ENCODE results near the gene GPR101. TPM values are rescaled to one million over a fixed set of nuclear protein-coding genes. Genes with fewer than 3 reads are reported as not detected.

The GPR101 gene
- total RNA-seq, 1 donor from 2014 or later, result not detected

DNA sequence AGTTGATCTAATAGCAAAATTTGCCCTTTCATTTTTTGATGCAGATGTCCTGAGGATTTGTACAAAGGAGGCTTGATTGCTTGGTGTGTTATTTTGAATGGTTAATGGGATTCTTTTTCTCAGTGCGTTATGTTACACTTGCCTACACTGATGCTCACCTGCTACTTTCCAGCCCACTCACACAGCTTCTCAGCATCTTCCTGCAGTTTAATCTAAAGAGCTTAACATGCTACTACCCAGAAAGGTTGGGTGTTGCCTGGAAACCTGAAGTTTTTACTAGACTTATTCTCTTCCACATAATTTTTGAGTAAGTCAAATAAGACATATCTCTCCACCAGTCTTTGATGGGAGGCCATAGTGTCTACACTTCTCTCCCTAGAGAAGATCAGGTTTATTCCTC is 9.9 kb upstream of the GPR101 start:
- H3K27ac Mint-ChIP-seq, result no peak overlapping the region
- H3K27me3 Mint-ChIP-seq (ENCODE audit: low read depth), result peaks cover 72% of the 10 kb centered on the region

DNA sequence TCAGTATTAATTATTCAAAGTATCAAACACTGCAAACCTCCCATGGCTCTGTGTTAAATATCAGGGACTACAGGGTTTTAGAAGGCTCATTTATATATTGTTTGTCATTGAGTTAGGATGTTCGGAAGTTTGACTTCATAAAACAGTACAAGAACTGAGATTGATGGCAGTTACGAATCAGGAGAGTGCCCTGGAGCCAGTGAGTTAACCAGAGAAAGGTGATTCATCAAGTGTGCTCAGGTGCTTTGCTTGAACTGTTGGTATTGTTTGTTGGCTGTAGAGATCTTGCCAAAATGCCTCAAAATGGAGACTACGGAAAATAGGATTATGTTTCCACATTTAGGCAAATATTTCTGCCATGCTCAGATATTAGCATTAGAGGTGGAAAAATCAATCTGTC is 7.5 kb upstream of the GPR101 start:
- Mint-ChIP-seq H3K4me1 (no peaks in the 10 kb centered on the region), H3K4me3 (no peak overlapping the region), H3K27ac (no peak overlapping the region), H3K36me3 (no peaks in the 10 kb centered on the region), H3K9me3 (peaks cover 35% of the 10 kb centered on the region), H3K27me3 (ENCODE audit: low read depth) (peaks cover 75% of the 10 kb centered on the region)
- TF ChIP-seq, protein P1, sequence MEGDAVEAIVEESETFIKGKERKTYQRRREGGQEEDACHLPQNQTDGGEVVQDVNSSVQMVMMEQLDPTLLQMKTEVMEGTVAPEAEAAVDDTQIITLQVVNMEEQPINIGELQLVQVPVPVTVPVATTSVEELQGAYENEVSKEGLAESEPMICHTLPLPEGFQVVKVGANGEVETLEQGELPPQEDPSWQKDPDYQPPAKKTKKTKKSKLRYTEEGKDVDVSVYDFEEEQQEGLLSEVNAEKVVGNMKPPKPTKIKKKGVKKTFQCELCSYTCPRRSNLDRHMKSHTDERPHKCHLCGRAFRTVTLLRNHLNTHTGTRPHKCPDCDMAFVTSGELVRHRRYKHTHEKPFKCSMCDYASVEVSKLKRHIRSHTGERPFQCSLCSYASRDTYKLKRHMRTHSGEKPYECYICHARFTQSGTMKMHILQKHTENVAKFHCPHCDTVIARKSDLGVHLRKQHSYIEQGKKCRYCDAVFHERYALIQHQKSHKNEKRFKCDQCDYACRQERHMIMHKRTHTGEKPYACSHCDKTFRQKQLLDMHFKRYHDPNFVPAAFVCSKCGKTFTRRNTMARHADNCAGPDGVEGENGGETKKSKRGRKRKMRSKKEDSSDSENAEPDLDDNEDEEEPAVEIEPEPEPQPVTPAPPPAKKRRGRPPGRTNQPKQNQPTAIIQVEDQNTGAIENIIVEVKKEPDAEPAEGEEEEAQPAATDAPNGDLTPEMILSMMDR (IDR thresholded peaks at IDR 0.05; ENCODE audit: unreplicated experiment), result no peak
- no peak for DNase-seq (ENCODE audit: low spot score in 2 of 2, unreplicated experiment in 2 of 2)

More for the DNA sequence above, 9.9 kb upstream of the GPR101 start:
- no peak for DNase-seq (ENCODE audit: low spot score in 2 of 2, unreplicated experiment in 2 of 2)
- TF ChIP-seq, protein P1 (IDR thresholded peaks at IDR 0.05; ENCODE audit: unreplicated experiment), result no peak
- Mint-ChIP-seq H3K36me3 (no peaks in the 10 kb centered on the region), H3K4me1 (no peaks in the 10 kb centered on the region), H3K4me3 (no peak overlapping the region), H3K9me3 (peaks cover 47% of the 10 kb centered on the region)

DNA sequence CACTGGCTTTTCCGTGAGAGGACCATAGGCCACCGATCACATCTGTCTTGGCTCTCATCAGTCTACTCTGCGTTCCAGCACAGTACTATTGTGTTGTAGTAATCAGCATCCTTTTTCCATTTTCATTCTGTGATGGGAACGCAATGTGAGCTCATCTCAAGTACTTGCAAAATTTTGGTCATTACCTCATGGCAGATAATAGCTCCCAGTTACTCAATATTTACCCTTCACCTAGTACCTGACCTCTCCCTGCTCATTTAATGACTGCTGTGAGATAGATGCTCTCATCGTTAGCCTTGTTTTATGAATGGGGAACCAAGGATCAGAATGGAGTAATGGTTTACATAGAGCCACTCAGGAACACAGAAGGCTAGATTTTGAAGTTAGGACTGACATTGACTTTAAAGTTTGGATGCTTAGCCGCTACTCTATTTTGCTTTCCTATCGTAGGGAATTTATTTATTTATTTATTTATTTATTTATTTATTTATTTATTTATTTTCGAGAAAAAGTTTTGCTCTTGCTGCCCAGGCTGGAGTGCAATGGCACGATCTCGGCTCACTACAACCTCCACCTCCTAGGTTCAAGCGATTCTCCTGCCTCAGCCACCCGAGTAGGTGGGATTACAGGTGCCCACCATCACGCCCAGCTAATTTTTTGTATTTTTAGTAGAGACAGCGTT is 6.5 kb upstream of the GPR101 start:
- Mint-ChIP-seq H3K4me3 (no peak overlapping the region), H3K9me3 (peaks cover 26% of the 10 kb centered on the region), H3K4me1 (no peaks in the 10 kb centered on the region), H3K36me3 (no peaks in the 10 kb centered on the region), H3K27ac (no peak overlapping the region), H3K27me3 (ENCODE audit: low read depth) (peaks cover 76% of the 10 kb centered on the region)
- no peak for DNase-seq (ENCODE audit: low spot score in 2 of 2, unreplicated experiment in 2 of 2)
- TF ChIP-seq, protein P1 (IDR thresholded peaks at IDR 0.05; ENCODE audit: unreplicated experiment), result no peak

DNA sequence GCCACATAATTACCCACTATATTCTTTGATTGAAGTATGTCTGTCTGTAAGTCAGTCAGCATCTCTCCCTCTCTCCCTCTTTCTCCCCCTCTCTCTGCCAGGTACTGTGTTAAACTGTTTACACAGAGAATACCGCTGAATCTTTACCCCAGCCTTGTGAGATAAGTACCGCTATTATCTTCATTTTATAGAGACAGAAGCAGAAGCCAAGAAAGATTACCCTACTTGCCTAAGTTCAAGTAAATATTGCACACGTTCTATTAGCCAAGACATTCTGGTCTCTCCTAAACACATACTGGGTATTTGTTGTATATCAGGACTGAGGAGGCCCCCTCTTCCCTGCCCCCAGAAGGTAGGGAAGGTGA is 695 bp upstream of the GPR101 start:
- H3K4me3 Mint-ChIP-seq, result no peak overlapping the region
- peaks cover 54% of the 10 kb centered on the region for H3K27me3 Mint-ChIP-seq (ENCODE audit: low read depth)
- H3K36me3 Mint-ChIP-seq, result no peaks in the 10 kb centered on the region
- no peak for DNase-seq (ENCODE audit: low spot score in 2 of 2, unreplicated experiment in 2 of 2)
- H3K27ac Mint-ChIP-seq, result no peak overlapping the region
- TF ChIP-seq, protein P1 (IDR thresholded peaks at IDR 0.05; ENCODE audit: unreplicated experiment), result no peak
- H3K9me3 Mint-ChIP-seq, result peaks cover 4% of the 10 kb centered on the region
- H3K4me1 Mint-ChIP-seq, result peaks cover 5% of the 10 kb centered on the region

DNA sequence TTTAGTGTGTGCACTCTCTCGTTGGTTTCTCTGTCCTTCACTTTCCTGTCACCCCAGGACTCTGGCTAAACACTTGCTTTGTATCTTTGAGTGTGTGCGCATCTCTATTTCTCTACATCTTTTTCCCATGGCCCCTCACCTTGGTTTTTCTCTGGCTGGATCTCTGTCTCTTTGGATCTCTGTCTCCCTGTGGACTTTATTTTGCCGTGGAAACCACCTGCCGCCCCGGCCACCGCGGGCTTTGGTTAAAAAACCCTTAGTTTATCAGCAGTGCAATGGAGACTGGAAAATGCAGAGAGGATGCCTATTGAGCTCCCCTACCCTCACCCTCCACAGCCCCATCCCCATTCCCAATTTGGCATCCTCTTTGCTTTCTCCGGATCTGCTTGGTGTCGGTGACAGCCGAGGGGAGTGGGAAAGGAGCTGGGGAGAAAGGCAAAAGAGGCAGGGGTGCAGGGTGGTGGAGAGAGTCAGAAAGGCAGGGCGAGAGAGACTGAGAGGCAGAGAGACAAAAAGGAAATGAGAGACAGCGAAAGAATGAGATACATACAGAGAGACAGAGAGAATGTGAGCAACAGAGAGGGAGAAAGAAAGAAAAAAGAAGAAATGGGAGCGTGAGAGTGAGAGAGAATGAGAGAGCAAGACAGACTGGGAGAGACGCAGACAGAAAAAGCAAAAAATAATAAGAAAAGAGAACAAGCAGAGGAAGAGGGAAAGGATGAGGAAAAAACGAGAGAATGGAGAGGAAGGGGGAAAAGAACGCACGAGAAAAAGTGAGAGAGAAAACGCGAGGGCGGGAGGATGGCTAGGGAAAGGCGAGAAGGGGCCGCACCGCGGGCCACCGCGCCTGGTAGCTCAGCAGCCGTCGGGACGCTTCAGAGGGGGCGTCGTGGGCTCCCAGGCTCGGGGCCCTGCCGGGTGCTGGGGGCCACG is 688 bp downstream of the GPR101 start:
- TF ChIP-seq, protein P1 (IDR thresholded peaks at IDR 0.05; ENCODE audit: unreplicated experiment), result no peak
- H3K4me3 Mint-ChIP-seq, result no peak overlapping the region
- no peak for DNase-seq (ENCODE audit: low spot score in 2 of 2, unreplicated experiment in 2 of 2)
- no peaks in the 10 kb centered on the region for H3K9me3 Mint-ChIP-seq
- H3K36me3 Mint-ChIP-seq, result no peaks in the 10 kb centered on the region
- peaks cover 5% of the 10 kb centered on the region for H3K4me1 Mint-ChIP-seq
- peaks cover 42% of the 10 kb centered on the region for H3K27me3 Mint-ChIP-seq (ENCODE audit: low read depth)
- no peak overlapping the region for H3K27ac Mint-ChIP-seq
